Activated T-cell treated with anti-CD3 and anti-CD28 coated beads for 48 hours (primary cell): Measurements from ENCODE around the gene ANKRD6.
"Not testable (repeated sequence)": the region's sequence is repeated elsewhere in the genome, so short reads cannot be mapped to it uniquely, and the experiment has no call there.

ENCODE experiments used
- DNase-seq: peaks from one replicate; pipeline ENCODE4 v3.0.0-alpha.2; 2020; ENCODE audit warnings: low read depth

The ANKRD6 gene

GRCh38 chr6:89602166-89602565 is 169.2 kb downstream of the ANKRD6 start:
- DNase-seq: no peak

GRCh38 chr6:89604653-89605052 is 171.7 kb downstream of the ANKRD6 start:
- no peak for DNase-seq

GRCh38 chr6:89605861-89606260 is 172.9 kb downstream of the ANKRD6 start:
- no peak for DNase-seq

GRCh38 chr6:89610149-89610642 is 177.2 kb downstream of the ANKRD6 start:
- peak; percentile 62 for DNase-seq

GRCh38 chr6:89611666-89612065 is 178.7 kb downstream of the ANKRD6 start:
- no peak for DNase-seq

GRCh38 chr6:89612121-89612520 is 179.2 kb downstream of the ANKRD6 start:
- DNase-seq: no peak

- DNase-seq: no peak
Measured at GRCh38 chr6:89613790-89614189, 180.8 kb downstream of the ANKRD6 start.

- no peak for DNase-seq
Measured at GRCh38 chr6:89615882-89616281, 182.9 kb downstream of the ANKRD6 start.

GRCh38 chr6:89616531-89616930 is 183.6 kb downstream of the ANKRD6 start:
- no peak for DNase-seq

- no peak for DNase-seq
Measured at GRCh38 chr6:89618026-89618425, 185.1 kb downstream of the ANKRD6 start.

- DNase-seq: no peak
Measured at GRCh38 chr6:89619567-89619966, 186.6 kb downstream of the ANKRD6 start.

- no peak for DNase-seq
Measured at GRCh38 chr6:89623749-89624148, 190.8 kb downstream of the ANKRD6 start.

GRCh38 chr6:89630488-89630887 is 197.5 kb downstream of the ANKRD6 start:
- DNase-seq: no peak

- not testable (repeated sequence) for DNase-seq
Measured at GRCh38 chr6:89636412-89636811, 203.5 kb downstream of the ANKRD6 start.

- no peak for DNase-seq
Measured at GRCh38 chr6:89637960-89638319, 205.0 kb downstream of the ANKRD6 start.

GRCh38 chr6:89638320-89639195 is 205.6 kb downstream of the ANKRD6 start, which contains the start of gene LYRM2:
LYRM2 (minus strand) TSS chr6:89638747; CDS start chr6:89638716, 31 bp downstream.
- peak; percentile 89 for DNase-seq

- DNase-seq: no peak
Measured at GRCh38 chr6:89640804-89641203, 207.9 kb downstream of the ANKRD6 start.

GRCh38 chr6:89641581-89641980 is 208.6 kb downstream of the ANKRD6 start:
- DNase-seq: not testable (repeated sequence)

- DNase-seq: no peak
Measured at GRCh38 chr6:89642956-89643355, 210.0 kb downstream of the ANKRD6 start.

GRCh38 chr6:89643406-89643805 is 210.5 kb downstream of the ANKRD6 start:
- DNase-seq: no peak

GRCh38 chr6:89644864-89645263 is 211.9 kb downstream of the ANKRD6 start:
- DNase-seq: no peak

GRCh38 chr6:89649682-89650081 is 216.7 kb downstream of the ANKRD6 start:
- no peak for DNase-seq

- DNase-seq: no peak
Measured at GRCh38 chr6:89650579-89650978, 217.6 kb downstream of the ANKRD6 start.

- DNase-seq: no peak
Measured at GRCh38 chr6:89655122-89655521, 222.2 kb downstream of the ANKRD6 start.
